Right lobe of liver (tissue), 6 donors: ENCODE data around the gene CAMK2N1. TPM values are rescaled to one million over a fixed set of nuclear protein-coding genes. Genes with fewer than 3 reads are reported as not detected.

ENCODE experiments used
- ATAC-seq, 4 donors: fragments of 200-7000 bp; cut with Tn5 transposase; one replicate each; pipeline ENCODE4 v1.9.1; 2020; ENCODE audit warnings: mild to moderate bottlenecking in 4 of 4, moderate library complexity in 4 of 4
- DNase-seq, 3 donors: peaks; one replicate each; pipeline ENCODE4 v3.0.0-alpha.2; 2020
- H3K27ac ChIP-seq, 3 donors: fragments of 200-600 bp; one replicate each; pipeline ENCODE4 v1.8.0; 2022
- H3K27me3 ChIP-seq, 2 donors: fragments of 200-600 bp; one replicate each; pipeline ENCODE4 v1.8.0; 2022
- H3K36me3 ChIP-seq, 4 donors: fragments of 200-600 bp; sonication (generic) in 1 of 4; one replicate each; pipeline versions ENCODE4 v1.5.1 to v1.8.0; 2017 to 2022; ENCODE audit warnings: control low read depth in 1 of 4
- H3K4me1 ChIP-seq, 4 donors: fragments of 200-600 bp; sonication (generic) in 1 of 4; one replicate each; pipeline versions ENCODE4 v1.5.1 to v1.8.0; 2017 to 2022; ENCODE audit warnings: control low read depth in 1 of 4
- H3K4me3 ChIP-seq, 3 donors: fragments of 200-600 bp; one replicate each; pipeline ENCODE4 v1.8.0; 2022
- H3K9me3 ChIP-seq, 4 donors: fragments of 200-600 bp; sonication (generic) in 1 of 4; one replicate each; pipeline versions ENCODE4 v1.5.1 to v1.8.0; 2017 to 2022; ENCODE audit warnings: control low read depth in 1 of 4
- POLR2A ChIP-seq: fragments of 450-650 bp; IDR thresholded peaks from one replicate; pipeline ENCODE4 v1.6.1; 2017; ENCODE audit warnings: antibody characterized with exemption, mild to moderate bottlenecking
- WGBS: methylation state at CpG from one replicate; pipeline ENCODE4 v1.1.6; 2018; ENCODE audit warnings: low coverage, low lambda C conversion rate; ENCODE audit not compliant: insufficient coverage; ENCODE audit errors: missing lambda C conversion rate; 5-methylcytosine and 5-hydroxymethylcytosine counted together
- intact Hi-C, 2 donors: fragments of 100-400 bp; cut with DNase I; formaldehyde crosslinking; loops; one replicate each; pipeline versions ENCODE4 v1.11.2 to v1.14.1; 2022
- total RNA-seq, 6 experiments: library from RNA; depleted of rRNA in 2 of 6; stranded (reverse); fragments of >200 nt in 2 of 6; fragmentation: NEBNext Ultra II Directional in 3 of 6; extraction: Animal tissue kit (Norgen Biotek cat#: 25700) in 3 of 6; gene quantifications; one replicate each; pipeline versions ENCODE4 v1.1.0 to v1.2.4, GENCODE V29; 2016 to 2023
- TF ChIP-seq, protein P1 (sequence below), 4 donors: fragments of 200-600 bp in 3 of 4; fragments of 450-650 bp in 1 of 4; IDR thresholded peaks; one replicate each; pipeline versions ENCODE4 v1.5.1 to v1.8.0; 2016 to 2022; ENCODE audit warnings: antibody characterized with exemption in 4 of 4, mild to moderate bottlenecking in 2 of 4
- donor health status: DM: no; HTN: yes; CAD: no.
- donor health status: DM: no; HTN: no; CAD: no.
- donor health status: DM: no; HTN: no; CAD: no.
- donor health status: DM: no; HTN: yes; CAD: no.
- donor health status: DM: no; HTN: yes; CAD: no.

CAMK2N1 gene
- total RNA-seq, 6 experiments from 2014 or later, result 10.4 to 30.2 (median 20.1) TPM

DNA sequence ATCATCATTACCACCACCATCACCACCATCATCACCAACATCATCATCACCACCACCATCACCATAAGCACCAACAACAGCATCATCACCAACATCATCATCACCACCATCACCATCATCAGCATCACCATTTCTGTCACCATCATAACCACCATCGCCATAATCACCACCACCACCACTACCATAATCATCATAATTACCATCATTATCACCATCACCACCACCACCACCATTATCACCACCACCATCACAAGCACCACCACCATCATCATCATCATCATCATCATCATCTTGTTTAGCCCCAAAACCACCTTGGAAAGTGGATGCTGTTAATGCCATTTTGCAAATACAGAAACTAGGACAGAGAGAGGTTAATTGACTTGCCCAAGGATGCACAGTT is 22.5 kb downstream of the CAMK2N1 start:
- no peak for ATAC-seq
- Histone ChIP-seq H3K4me3 (no peak overlapping the region), H3K27me3 (no peaks in the 10 kb centered on the region), H3K27ac (no peak overlapping the region), H3K36me3 (no peaks in the 10 kb centered on the region), H3K9me3 (no peaks in the 10 kb centered on the region), H3K4me1 (no peaks in the 10 kb centered on the region)
- TF ChIP-seq, protein P1, sequence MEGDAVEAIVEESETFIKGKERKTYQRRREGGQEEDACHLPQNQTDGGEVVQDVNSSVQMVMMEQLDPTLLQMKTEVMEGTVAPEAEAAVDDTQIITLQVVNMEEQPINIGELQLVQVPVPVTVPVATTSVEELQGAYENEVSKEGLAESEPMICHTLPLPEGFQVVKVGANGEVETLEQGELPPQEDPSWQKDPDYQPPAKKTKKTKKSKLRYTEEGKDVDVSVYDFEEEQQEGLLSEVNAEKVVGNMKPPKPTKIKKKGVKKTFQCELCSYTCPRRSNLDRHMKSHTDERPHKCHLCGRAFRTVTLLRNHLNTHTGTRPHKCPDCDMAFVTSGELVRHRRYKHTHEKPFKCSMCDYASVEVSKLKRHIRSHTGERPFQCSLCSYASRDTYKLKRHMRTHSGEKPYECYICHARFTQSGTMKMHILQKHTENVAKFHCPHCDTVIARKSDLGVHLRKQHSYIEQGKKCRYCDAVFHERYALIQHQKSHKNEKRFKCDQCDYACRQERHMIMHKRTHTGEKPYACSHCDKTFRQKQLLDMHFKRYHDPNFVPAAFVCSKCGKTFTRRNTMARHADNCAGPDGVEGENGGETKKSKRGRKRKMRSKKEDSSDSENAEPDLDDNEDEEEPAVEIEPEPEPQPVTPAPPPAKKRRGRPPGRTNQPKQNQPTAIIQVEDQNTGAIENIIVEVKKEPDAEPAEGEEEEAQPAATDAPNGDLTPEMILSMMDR (IDR thresholded peaks at IDR 0.05), result no peak
- TF ChIP-seq POLR2A, result no peak
- intact Hi-C loops, result no loop called here
- 92% methylated on average over 1 of the region's 1 CpG for WGBS
- DNase-seq, result no peak

DNA sequence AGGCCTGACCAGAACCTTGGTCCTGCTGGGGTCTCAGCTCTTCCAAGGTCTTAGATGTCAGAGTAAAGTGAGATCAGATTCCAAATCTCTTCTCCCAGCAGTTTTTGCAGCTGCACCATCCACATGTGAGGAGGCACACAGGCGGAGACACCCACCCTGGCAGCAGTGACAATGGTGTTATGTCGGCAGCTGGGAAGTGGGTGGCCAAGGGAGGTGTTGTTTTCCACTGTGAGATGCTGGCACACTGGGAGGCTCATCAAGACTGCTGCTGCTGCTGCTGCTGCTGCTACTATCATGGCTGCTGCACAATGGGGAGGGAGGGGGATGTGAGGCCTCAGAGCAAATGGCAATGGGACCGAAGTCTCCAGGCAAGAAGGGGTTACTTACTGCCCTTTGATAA is 23.6 kb downstream of the CAMK2N1 start:
- Histone ChIP-seq H3K4me1 (no peaks in the 10 kb centered on the region), H3K36me3 (no peaks in the 10 kb centered on the region), H3K27me3 (no peaks in the 10 kb centered on the region), H3K9me3 (no peaks in the 10 kb centered on the region), H3K4me3 (no peak overlapping the region), H3K27ac (no peak overlapping the region)
- intact Hi-C loops, result no loop called here
- no CpG with 5 or more reads among the region's 3 CpGs for whole genome bisulfite sequencing
- DNase-seq (no peak), ATAC-seq (no peak)
- TF ChIP-seq, protein P1 (IDR thresholded peaks at IDR 0.05), result no peak
- no peak for TF ChIP-seq POLR2A

DNA sequence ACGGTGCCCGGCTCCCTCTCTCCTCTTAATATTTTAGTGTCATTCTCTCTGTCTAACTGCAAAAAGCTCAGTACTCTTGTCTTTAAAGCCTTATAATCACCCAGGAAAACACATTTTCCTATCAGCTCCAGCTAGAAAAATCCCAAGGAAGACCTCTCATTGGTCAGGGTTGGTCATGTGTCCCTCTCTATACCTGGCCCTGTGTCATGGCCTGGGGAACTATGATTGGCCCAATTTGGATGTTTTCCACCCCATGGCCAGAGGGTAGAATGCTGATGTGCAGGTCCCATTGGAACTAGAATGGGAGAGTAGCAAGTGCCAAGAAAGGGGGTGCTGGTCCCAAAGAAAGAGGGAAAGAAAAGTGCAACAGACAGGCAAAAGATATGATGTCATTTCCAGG is 27.3 kb downstream of the CAMK2N1 start:
- Histone ChIP-seq H3K27ac (no peak overlapping the region), H3K4me1 (no peaks in the 10 kb centered on the region), H3K36me3 (no peaks in the 10 kb centered on the region), H3K9me3 (no peaks in the 10 kb centered on the region), H3K4me3 (no peak overlapping the region), H3K27me3 (no peaks in the 10 kb centered on the region)
- ATAC-seq (no peak), DNase-seq (no peak)
- 67% methylated on average over 1 of the region's 2 CpGs for WGBS
- no peak for TF ChIP-seq POLR2A
- TF ChIP-seq, protein P1 (IDR thresholded peaks at IDR 0.05), result no peak
- intact Hi-C loops, result no loop called here

DNA sequence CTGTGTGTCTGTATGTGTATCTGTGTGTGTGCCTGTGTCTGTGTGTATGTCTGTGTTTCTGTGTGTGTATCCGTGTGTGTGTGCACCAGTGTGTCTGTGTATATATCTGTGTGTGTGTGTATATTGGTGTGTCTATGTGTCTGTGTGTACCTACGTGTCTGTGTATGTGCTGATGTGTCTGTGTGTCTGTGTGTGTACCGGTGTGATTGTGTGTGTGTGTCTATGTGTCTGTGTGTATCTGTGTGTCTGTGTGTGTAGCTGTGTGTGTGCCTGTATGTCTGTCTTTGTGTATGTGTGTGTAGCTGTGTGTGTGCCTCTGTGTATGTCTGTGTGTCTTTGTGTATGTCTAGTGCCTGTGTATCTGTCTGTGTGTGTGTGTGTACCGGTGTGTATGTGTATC is 32.0 kb downstream of the CAMK2N1 start:
- no peak overlapping the region for H3K27ac ChIP-seq
- 76% methylated on average over 3 of the region's 4 CpGs for WGBS
- DNase-seq, result no peak
- no peaks in the 10 kb centered on the region for H3K9me3 ChIP-seq
- H3K27me3 ChIP-seq, result no peaks in the 10 kb centered on the region
- TF ChIP-seq POLR2A, result no peak
- TF ChIP-seq, protein P1 (IDR thresholded peaks at IDR 0.05), result no peak
- intact Hi-C loops, result no loop called here
- no peaks in the 10 kb centered on the region for H3K36me3 ChIP-seq
- no peak for ATAC-seq
- no peaks in the 10 kb centered on the region for H3K4me1 ChIP-seq
- no peak overlapping the region for H3K4me3 ChIP-seq

DNA sequence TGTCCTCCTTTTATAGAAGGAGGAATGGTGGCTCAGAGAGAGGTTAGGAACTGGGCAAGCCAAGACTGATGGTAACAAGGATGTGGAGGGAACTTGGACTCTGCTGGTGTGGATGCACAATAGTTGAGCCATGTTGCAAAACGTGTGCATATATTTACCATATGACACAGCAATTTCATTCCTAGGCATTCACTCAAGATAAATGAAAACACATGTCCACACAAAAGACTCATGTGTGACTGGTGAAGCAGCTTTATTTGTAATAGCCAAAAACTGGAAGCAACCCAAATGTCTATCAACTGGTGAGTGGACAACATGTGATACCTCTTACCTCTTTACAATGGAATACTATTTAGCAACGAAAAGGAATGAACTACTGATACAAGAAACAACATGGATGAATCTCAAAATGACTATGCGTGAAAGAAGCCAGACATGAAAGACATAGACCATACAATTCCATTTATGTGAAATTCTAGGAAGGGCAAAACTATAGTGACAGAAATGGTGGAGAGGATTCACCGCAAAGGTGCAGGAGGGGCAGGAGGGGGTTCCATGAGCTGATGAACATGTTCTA is 36.2 kb downstream of the CAMK2N1 start:
- Histone ChIP-seq H3K4me3 (no peak overlapping the region), H3K9me3 (no peaks in the 10 kb centered on the region), H3K36me3 (no peaks in the 10 kb centered on the region), H3K27me3 (no peaks in the 10 kb centered on the region), H3K4me1 (no peaks in the 10 kb centered on the region), H3K27ac (no peak overlapping the region)
- no peak for TF ChIP-seq POLR2A
- TF ChIP-seq, protein P1 (IDR thresholded peaks at IDR 0.05), result no peak
- ATAC-seq (no peak), DNase-seq (no peak)
- intact Hi-C loops, result no loop called here
- 60% methylated on average over 4 of the region's 4 CpGs for WGBS
